Activated naive CD8-positive, alpha-beta T cell treated with anti-CD3 and anti-CD28 coated beads, Interleukin-2, amount 50 U/mL, for 16 hours (primary cell): ENCODE data around the gene GLB1L3.

ENCODE experiments used
- DNase-seq: peaks from one replicate; pipeline ENCODE4 v3.0.0-alpha.2; 2020; ENCODE audit warnings: low read depth, low spot score

The GLB1L3 gene

DNA sequence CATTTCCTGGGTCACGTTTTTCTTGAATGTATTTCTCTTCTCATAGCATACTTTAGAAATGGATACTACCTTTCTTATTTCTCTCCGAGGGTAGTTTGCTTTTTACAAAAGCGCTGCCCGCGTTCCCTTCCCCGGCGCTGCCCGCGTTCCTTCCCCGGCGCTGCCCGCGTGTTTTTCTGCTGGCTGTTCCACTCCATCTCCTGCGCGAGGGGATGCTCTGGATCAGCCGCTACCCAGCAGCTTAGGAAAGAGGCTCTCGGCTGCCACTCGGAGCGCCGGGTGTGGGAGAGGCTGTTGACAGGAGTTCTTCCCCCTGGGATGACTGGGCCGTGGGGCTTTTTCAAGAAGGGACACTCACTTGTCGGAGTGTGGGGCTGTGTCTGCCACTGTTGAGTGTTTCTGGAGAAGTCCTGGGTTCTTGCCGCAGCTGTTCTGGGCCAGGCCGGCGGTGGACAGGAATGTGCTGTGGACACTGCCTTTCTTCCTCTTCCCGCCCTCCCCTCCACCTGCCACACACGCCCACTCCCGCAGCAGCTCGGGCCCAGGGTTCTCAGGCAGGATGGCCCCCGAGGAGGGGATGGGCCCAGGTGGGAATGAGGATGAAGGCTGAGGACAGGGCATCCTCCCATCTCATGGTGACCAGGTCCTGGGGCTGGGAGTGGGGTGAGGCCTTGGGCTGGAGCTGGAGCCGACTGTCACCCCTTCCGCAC is 86.2 kb downstream of the GLB1L3 start:
- no peak for DNase-seq

DNA sequence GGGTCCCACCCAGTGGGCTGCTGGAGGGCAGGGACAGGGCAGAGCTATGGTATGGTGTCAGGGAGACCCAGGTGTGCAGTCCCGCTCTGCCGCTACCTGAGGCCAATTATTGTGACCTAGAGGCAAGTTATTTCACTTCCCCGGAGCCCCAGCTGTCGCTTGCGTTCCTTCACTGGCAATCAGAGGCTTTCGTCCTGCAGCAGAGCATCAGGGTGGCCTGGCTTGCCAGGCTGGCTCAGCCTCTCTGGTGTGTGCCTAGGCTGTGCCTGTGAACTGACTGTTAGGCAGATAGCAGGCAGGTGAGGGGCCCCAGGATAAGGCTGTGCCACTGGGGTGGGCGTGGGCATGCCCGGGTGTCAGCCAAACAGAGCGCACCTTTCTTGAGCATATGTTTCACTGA is 87.0 kb downstream of the GLB1L3 start:
- no peak for DNase-seq

DNA sequence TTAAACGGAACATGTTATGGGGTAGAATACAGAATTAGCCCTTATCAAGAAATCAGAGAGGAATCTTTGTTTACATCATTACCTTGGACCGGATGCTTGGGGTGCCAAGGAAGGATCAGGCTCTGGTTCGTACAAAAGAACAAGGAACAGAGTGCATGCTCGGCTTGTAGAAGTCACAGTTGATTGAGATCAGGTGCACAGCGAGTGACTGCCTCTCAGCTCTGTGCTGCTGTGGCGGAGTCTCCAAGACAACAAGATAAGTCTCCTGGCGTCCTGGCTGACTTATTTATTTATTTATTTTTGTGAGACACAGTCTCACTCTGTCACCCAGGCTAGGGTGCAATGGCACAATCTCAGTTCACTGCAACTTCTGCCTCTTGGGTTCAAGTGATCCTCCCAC is 87.4 kb downstream of the GLB1L3 start:
- no peak for DNase-seq

GRCh38 chr11:134364261-134364660 is 88.1 kb downstream of the GLB1L3 start:
- DNase-seq: no peak

DNA sequence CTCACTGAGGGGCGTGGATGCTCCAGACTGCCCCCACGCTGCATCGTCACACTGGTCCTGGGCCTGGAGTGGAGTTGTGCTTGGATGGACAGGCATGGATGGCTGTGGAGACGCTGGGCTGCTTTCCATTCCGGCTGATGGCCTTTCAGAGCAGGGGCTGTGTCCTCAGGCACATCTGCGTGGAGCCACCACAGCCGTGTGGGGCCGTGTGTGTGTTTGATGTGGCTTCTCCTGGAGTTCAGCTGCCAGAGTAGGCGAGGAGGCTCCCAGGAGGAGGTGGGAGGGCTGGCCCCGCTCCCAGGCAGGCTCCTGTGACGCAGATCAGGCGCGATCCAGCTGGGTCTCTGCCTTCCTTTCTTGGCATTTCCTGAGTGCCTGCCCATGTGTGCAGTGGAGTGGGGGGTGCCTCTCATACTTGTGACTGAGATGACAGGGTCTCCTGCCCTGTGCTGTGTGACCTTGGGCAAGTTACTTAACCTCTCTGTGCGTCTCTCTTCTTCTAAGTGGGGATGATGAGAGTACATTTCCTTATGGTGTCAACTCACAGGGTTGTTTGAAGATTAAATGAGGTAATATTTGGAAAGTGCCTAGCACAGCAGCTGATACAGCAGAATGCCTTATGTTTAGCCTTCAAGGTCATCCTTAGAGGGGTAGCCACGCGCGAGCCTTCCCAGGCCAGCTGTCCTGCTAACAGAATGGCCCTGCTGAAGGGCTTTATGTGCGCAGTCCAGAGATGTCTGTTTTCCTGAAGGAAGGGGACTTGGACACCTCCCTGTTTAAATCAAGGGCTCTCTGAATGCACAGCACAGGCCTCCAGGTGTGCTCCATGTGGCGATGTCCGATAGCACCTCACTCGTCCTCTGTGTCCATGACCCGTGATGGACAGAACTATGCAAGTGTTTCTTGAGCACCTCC is 89.1 kb downstream of the GLB1L3 start:
- no peak for DNase-seq

GRCh38 chr11:134366254-134366653 is 90.1 kb downstream of the GLB1L3 start:
- DNase-seq: no peak

GRCh38 chr11:134367781-134368180 is 91.6 kb downstream of the GLB1L3 start:
- no peak for DNase-seq
